Measurements from ENCODE around the gene SDHB.

The SDHB gene

GRCh38 chr1:16972189-16972895 is 81.5 kb downstream of the SDHB start:
- DNase-seq (ENCODE audit: extremely low read depth, insufficient read length), result no peak
- H3K27me3 ChIP-seq (replicated peaks; ENCODE audit: control insufficient read depth, insufficient read depth, low read length), result no peaks in the 10 kb centered on the region
- no peaks in the 10 kb centered on the region for H3K36me3 ChIP-seq (ENCODE audit: control insufficient read depth, insufficient read depth, low read length)
- H3K4me3 ChIP-seq (replicated peaks; ENCODE audit: low read depth, low read length), result no peak overlapping the region
- no peak for TF ChIP-seq CTCF (IDR thresholded peaks at IDR 0.05; ENCODE audit: insufficient read depth, low read length, poor library complexity, severe bottlenecking)

GRCh38 chr1:16971341-16972188 is 82.3 kb downstream of the SDHB start:
- Histone ChIP-seq H3K36me3 (ENCODE audit: control insufficient read depth, insufficient read depth, low read length) (no peaks in the 10 kb centered on the region), H3K4me3 (replicated peaks; ENCODE audit: low read depth, low read length) (no peak overlapping the region), H3K27me3 (replicated peaks; ENCODE audit: control insufficient read depth, insufficient read depth, low read length) (no peaks in the 10 kb centered on the region)
- TF ChIP-seq CTCF (IDR thresholded peaks at IDR 0.05; ENCODE audit: insufficient read depth, low read length, poor library complexity, severe bottlenecking), result no peak
- no peak for DNase-seq (ENCODE audit: extremely low read depth, insufficient read length)

- Histone ChIP-seq H3K36me3 (ENCODE audit: control insufficient read depth, insufficient read depth, low read length) (no peaks in the 10 kb centered on the region), H3K27me3 (replicated peaks; ENCODE audit: control insufficient read depth, insufficient read depth, low read length) (no peaks in the 10 kb centered on the region), H3K4me3 (replicated peaks; ENCODE audit: low read depth, low read length) (no peak overlapping the region)
- TF ChIP-seq CTCF (IDR thresholded peaks at IDR 0.05; ENCODE audit: insufficient read depth, low read length, poor library complexity, severe bottlenecking), result no peak
- no peak for DNase-seq (ENCODE audit: extremely low read depth, insufficient read length)
Measured at GRCh38 chr1:16970132-16970910, 83.5 kb downstream of the SDHB start.

GRCh38 chr1:16969651-16970050 is 84.2 kb downstream of the SDHB start:
- no peak for DNase-seq (ENCODE audit: extremely low read depth, insufficient read length)
- no peak overlapping the region for H3K4me3 ChIP-seq (replicated peaks; ENCODE audit: low read depth, low read length)
- no peak for TF ChIP-seq CTCF (IDR thresholded peaks at IDR 0.05; ENCODE audit: insufficient read depth, low read length, poor library complexity, severe bottlenecking)
- no peaks in the 10 kb centered on the region for H3K36me3 ChIP-seq (ENCODE audit: control insufficient read depth, insufficient read depth, low read length)
- H3K27me3 ChIP-seq (replicated peaks; ENCODE audit: control insufficient read depth, insufficient read depth, low read length), result no peaks in the 10 kb centered on the region

DNA sequence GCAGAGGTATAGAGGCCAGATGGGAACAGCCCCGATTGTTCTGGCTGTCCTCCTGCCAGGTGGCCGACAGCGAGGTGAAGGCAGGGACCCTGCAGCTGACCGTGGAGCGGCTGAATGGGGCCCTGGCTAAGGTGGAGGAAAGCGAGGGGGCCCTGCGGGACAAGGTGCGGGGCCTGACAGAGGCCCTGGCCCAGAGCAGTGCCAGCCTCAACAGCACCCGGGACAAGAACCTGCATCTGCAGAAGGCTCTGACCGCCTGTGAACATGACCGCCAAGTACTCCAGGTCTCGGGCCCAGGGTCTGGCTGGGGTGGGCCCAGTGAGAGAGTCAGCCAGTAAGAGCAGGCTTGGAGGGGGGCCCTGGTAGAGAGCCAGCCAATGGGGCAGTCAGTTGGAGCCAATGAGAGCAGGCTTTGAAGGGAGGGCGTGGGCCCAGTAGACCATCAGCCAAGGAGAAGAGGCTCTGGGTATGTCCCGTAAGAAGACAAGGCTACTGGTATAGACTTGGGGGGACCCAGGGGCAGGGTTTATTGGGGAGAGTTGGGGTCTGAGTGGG is 84.7 kb downstream of the SDHB start:
- H3K27me3 ChIP-seq (replicated peaks; ENCODE audit: control insufficient read depth, insufficient read depth, low read length), result no peaks in the 10 kb centered on the region
- H3K36me3 ChIP-seq (ENCODE audit: control insufficient read depth, insufficient read depth, low read length), result no peaks in the 10 kb centered on the region
- H3K4me3 ChIP-seq (replicated peaks; ENCODE audit: low read depth, low read length), result no peak overlapping the region
- TF ChIP-seq CTCF (IDR thresholded peaks at IDR 0.05; ENCODE audit: insufficient read depth, low read length, poor library complexity, severe bottlenecking), result no peak
- DNase-seq (ENCODE audit: extremely low read depth, insufficient read length), result no peak

All from GM06990 (cell line).